OCI-LY1 (cell line): ENCODE results near the gene TMEM144.

ENCODE experiments used
- H2AFZ ChIP-seq: fragments of 200-600 bp; sonication (generic), shearing (Covaris generic); 2 replicates; pipeline ENCODE4 v1.6.0; 2014; ENCODE audit warnings: antibody characterized with exemption, mild to moderate bottlenecking, low read length
- H3F3A ChIP-seq: fragments of 200-600 bp; sonication (generic), shearing (Covaris generic); 2 replicates; pipeline ENCODE4 v1.6.0; 2014; ENCODE audit warnings: mild to moderate bottlenecking, antibody characterized with exemption, low read length, moderate library complexity; ENCODE audit not compliant: insufficient read depth
- H3K27ac ChIP-seq: fragments of 200-600 bp; sonication (generic); 2 replicates; pipeline ENCODE4 v1.5.1; 2014; ENCODE audit warnings: low read length, mixed run types, mild to moderate bottlenecking, low read depth; ENCODE audit not compliant: poor library complexity, severe bottlenecking
- H3K27me3 ChIP-seq: fragments of 200-600 bp; sonication (generic); 2 replicates; pipeline ENCODE4 v1.6.0; 2014; ENCODE audit warnings: antibody characterized with exemption, mild to moderate bottlenecking, low read length, moderate library complexity; ENCODE audit not compliant: insufficient read depth
- H3K36me3 ChIP-seq: fragments of 200-600 bp; sonication (generic); 2 replicates; pipeline ENCODE4 v1.6.1; 2014; ENCODE audit warnings: mild to moderate bottlenecking, antibody characterized with exemption, low read length, moderate library complexity, mixed read lengths; ENCODE audit not compliant: insufficient read depth
- H3K4me1 ChIP-seq: fragments of 200-600 bp; sonication (generic); 2 replicates; pipeline ENCODE4 v1.5.1; 2014; ENCODE audit warnings: mild to moderate bottlenecking, low read length, moderate library complexity; ENCODE audit not compliant: insufficient read depth, severe bottlenecking
- H3K4me2 ChIP-seq: fragments of 200-600 bp; sonication (generic), shearing (Covaris generic); 2 replicates; pipeline ENCODE4 v1.6.1; 2014; ENCODE audit warnings: low read length
- H3K4me3 ChIP-seq: fragments of 200-600 bp; sonication (generic); 2 replicates; pipeline ENCODE4 v1.5.1; 2014; ENCODE audit warnings: low read length, low read depth, mild to moderate bottlenecking, mixed read lengths; ENCODE audit not compliant: poor library complexity, severe bottlenecking
- H3K79me2 ChIP-seq: fragments of 200-600 bp; shearing (Covaris generic); 2 replicates; pipeline ENCODE4 v1.6.1; 2016; ENCODE audit warnings: mixed run types, low read length, mixed read lengths; ENCODE audit not compliant: insufficient read depth
- H3K9ac ChIP-seq: fragments of 200-600 bp; sonication (generic), shearing (Covaris generic); 2 replicates; pipeline ENCODE4 v1.6.1; 2014; ENCODE audit warnings: mild to moderate bottlenecking, low read length, mixed read lengths
- H3K9me2 ChIP-seq: fragments of 200-600 bp; sonication (generic), shearing (Covaris generic); 2 replicates; pipeline ENCODE4 v1.6.1; 2014; ENCODE audit warnings: low read depth, mild to moderate bottlenecking, low read length, mixed read lengths
- H3K9me3 ChIP-seq: fragments of 200-600 bp; shearing (Covaris generic); 2 replicates; pipeline ENCODE4 v1.6.1; 2014; ENCODE audit warnings: low read length, mixed read lengths
- H4K20me1 ChIP-seq: fragments of 200-600 bp; sonication (generic), shearing (Covaris generic); 2 replicates; pipeline ENCODE4 v1.6.0; 2016; ENCODE audit warnings: mild to moderate bottlenecking, low read length; ENCODE audit not compliant: insufficient read depth
- CTCF ChIP-seq: fragments of 200-600 bp; sonication (generic), shearing (Covaris generic); IDR thresholded peaks from 2 replicates; pipeline ENCODE4 v1.5.1; 2017; ENCODE audit warnings: mild to moderate bottlenecking, antibody characterized with exemption, low read length, moderate library complexity, mixed read lengths
- EZH2 ChIP-seq: fragments of 200-600 bp; sonication (generic), shearing (Covaris generic); IDR thresholded peaks from 2 replicates; pipeline ENCODE4 v1.8.0; 2017; ENCODE audit warnings: borderline replicate concordance, mixed run types, mild to moderate bottlenecking, antibody characterized with exemption, low read length, moderate library complexity, mixed read lengths

Gene TMEM144

DNA sequence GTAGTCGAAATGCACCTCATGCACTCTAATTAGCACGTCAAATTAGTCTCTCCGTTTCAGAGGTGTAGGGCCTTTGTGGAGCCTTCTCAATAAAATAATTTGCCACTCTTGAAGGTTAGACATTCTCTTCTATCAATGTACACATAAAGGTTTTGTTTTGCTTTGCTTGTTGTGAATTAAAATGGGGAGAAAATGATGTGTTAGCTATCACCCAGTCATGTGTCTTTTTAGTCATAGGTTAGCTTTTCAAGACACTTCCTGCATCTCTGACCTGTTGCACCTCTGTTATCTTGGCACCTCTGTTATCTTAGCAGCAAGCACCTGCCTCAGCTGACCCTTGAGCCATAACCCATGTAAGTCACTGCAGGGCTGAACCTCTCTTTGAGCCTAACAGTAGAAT is 936 bp downstream of the TMEM144 start:
- no peaks in the 10 kb centered on the region for H3K27me3 ChIP-seq
- H3F3A ChIP-seq, result no peaks in the 10 kb centered on the region
- H3K9me3 ChIP-seq, result no peaks in the 10 kb centered on the region
- no peaks in the 10 kb centered on the region for H3K4me1 ChIP-seq
- H3K79me2 ChIP-seq, result no peaks in the 10 kb centered on the region
- H3K4me2 ChIP-seq, result no peak overlapping the region
- TF ChIP-seq CTCF (no peak), EZH2 (no peak)
- H3K4me3 ChIP-seq, result no peak overlapping the region
- no peaks in the 10 kb centered on the region for H4K20me1 ChIP-seq
- no peak overlapping the region for H2AFZ ChIP-seq
- no peaks in the 10 kb centered on the region for H3K9me2 ChIP-seq
- no peak overlapping the region for H3K9ac ChIP-seq
- no peaks in the 10 kb centered on the region for H3K36me3 ChIP-seq
- H3K27ac ChIP-seq, result no peak overlapping the region

DNA sequence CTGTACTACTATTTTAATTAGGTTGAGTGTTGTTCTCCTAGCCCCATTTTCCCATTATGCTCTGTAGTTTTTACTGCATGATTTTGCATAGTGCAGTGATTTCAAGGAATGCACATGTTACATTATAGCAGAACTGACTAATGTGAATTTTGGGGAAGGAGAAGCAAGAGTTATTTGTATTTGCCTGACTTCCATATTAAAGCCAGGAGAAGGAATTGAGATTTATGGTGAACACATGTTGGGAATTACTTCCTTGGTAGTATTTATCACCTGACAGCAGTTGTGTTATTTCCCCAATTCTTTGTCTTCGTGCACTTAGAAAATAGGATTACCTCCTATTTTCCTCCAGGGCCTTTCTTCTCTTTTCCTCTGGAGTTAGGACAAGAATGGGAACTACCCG is 3.2 kb downstream of the TMEM144 start:
- H2AFZ ChIP-seq, result no peak overlapping the region
- H3K9me3 ChIP-seq, result no peaks in the 10 kb centered on the region
- H3K4me2 ChIP-seq, result no peak overlapping the region
- TF ChIP-seq EZH2, result no peak
- TF ChIP-seq CTCF, result no peak
- no peak overlapping the region for H3K4me3 ChIP-seq
- H3K9ac ChIP-seq, result no peak overlapping the region
- no peaks in the 10 kb centered on the region for H3K9me2 ChIP-seq
- H3K27me3 ChIP-seq, result no peaks in the 10 kb centered on the region
- H3F3A ChIP-seq, result no peaks in the 10 kb centered on the region
- no peaks in the 10 kb centered on the region for H3K36me3 ChIP-seq
- H3K27ac ChIP-seq, result no peak overlapping the region
- H3K79me2 ChIP-seq, result no peaks in the 10 kb centered on the region
- no peaks in the 10 kb centered on the region for H3K4me1 ChIP-seq
- H4K20me1 ChIP-seq, result no peaks in the 10 kb centered on the region

GRCh38 chr4:158214856-158215255 is 4.6 kb downstream of the TMEM144 start:
- no peak overlapping the region for H3K9ac ChIP-seq
- H3K4me3 ChIP-seq, result no peak overlapping the region
- no peaks in the 10 kb centered on the region for H4K20me1 ChIP-seq
- H3K9me3 ChIP-seq, result no peaks in the 10 kb centered on the region
- no peaks in the 10 kb centered on the region for H3F3A ChIP-seq
- no peak overlapping the region for H3K27ac ChIP-seq
- H3K9me2 ChIP-seq, result no peaks in the 10 kb centered on the region
- no peak overlapping the region for H3K4me2 ChIP-seq
- no peaks in the 10 kb centered on the region for H3K79me2 ChIP-seq
- TF ChIP-seq EZH2 (no peak), CTCF (no peak)
- H2AFZ ChIP-seq, result no peak overlapping the region
- no peaks in the 10 kb centered on the region for H3K27me3 ChIP-seq
- no peaks in the 10 kb centered on the region for H3K4me1 ChIP-seq
- H3K36me3 ChIP-seq, result no peaks in the 10 kb centered on the region
